DMS79 (cell line): Measurements from ENCODE around the gene MROH8.
"Not testable (repeated sequence)": the region's sequence is repeated elsewhere in the genome, so short reads cannot be mapped to it uniquely, and the experiment has no call there.

Experiments used
- DNase-seq: peaks from one replicate; lab custom pipeline; 2025; lab: John Stamatoyannopoulos, UW

MROH8 gene

GRCh38 chr20:37154684-37155298 is 24.6 kb downstream of the MROH8 start:
- DNase-seq = no peak

GRCh38 chr20:37152284-37152683 is 27.1 kb downstream of the MROH8 start:
- no peak for DNase-seq

DNA sequence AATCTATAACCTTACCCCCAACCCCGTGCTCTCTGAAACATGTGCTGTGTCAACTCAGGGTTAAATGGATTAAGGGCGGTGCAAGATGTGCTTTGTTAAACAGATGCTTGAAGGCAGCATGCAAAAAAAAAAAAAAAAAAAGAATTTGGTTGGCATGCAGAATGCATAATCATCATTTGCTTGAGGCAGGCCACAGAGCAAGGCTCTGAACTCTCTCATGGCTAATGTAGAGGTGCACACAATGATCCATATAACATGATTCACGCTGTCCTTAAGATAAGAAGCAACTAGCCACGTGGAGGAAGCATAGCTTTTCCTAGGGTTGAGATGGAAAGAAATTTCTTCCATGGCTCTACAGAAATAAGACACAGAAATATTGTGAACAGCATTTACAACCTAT is 27.8 kb downstream of the MROH8 start:
- DNase-seq = no peak

GRCh38 chr20:37150864-37151263 is 28.5 kb downstream of the MROH8 start:
- DNase-seq = not testable (repeated sequence)

DNA sequence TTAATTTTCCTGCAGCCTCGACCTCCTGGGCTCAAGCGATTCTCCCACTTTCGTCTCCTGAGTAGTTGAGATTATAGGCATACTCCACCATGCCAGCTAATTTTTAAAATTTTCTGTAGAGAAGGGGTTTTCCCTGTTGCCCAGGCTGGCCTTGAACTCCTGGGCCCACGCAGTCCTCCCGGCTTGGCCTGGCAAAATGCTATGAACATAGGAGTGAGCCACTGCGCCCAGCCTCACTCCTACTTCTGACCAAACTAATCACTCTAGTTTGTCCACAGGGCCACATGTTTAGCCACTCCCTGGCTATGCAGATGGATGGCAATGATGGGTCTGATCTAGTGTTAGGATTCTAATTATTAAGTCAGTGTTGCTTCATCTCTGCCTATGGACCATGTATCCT is 32.1 kb downstream of the MROH8 start:
- no peak for DNase-seq

DNA sequence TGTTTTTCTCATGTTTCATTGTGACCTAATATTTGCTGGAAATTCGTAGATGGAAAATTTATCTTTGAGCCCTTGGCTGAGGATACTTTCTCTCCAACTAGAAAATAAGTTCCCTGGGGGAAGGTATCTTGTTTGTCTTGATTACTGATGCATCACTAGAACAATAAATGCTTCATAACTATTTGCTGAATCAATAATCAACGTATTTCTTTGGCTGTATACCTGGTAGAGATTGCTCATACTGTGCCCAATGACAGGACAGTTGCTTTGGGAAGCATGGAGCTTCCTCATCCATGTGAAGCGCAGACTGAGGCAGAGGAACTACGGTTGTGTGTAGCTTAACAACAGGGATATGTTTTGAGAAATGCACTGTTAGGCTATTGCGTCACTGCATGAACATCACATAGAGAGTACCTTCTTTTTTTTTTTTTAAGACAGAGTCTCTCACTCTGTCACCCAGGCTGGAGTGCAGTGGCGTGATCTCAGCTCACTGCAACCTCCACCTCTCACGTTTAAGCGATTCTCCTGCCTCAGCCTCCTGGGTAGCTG is 34.4 kb downstream of the MROH8 start:
- DNase-seq = no peak

- DNase-seq = no peak
These were observed 36.6 kb downstream of the MROH8 start for GRCh38 chr20:37142708-37143107.

GRCh38 chr20:37137547-37137946 is 41.8 kb downstream of the MROH8 start:
- no peak for DNase-seq

DNA sequence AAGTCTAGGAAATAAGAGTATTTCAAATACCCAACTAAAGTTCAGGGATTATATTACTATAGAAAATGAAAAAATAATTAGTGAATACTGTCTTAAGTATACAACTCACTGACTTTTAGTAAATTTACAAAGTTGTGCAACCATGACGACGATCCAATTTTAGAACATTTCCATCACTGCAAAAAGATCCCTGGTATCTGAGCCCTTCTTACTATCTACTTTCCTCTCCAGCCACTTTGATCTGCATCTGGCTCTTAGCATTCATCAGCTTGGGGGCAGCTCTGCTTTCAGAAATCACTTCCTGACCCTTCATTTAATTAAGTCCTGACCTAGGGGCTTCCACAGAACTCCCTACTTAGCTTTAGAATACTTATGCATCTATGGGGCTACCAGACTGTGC is 45.4 kb downstream of the MROH8 start:
- DNase-seq = no peak

DNA sequence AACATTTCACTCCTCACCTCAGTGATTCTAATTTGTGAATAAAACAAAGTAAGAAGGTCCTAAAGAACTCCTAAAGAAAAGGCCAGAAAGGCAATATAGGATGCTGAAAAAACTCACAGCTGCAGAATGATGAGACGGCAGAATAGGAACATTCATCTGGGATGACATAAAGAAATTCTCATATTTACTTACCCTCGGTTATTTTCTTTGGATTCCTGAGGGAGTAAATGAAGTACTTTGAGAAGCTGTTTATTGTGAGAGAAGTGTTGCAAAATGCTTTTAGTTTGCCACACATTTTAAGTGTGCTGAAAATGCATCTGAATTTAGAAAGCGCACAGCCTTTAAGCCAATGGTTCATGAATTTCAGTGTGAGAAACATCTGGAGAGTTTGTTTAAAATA is 47.9 kb downstream of the MROH8 start:
- no peak for DNase-seq

GRCh38 chr20:37128803-37129202 is 50.5 kb downstream of the MROH8 start:
- DNase-seq = no peak

DNA sequence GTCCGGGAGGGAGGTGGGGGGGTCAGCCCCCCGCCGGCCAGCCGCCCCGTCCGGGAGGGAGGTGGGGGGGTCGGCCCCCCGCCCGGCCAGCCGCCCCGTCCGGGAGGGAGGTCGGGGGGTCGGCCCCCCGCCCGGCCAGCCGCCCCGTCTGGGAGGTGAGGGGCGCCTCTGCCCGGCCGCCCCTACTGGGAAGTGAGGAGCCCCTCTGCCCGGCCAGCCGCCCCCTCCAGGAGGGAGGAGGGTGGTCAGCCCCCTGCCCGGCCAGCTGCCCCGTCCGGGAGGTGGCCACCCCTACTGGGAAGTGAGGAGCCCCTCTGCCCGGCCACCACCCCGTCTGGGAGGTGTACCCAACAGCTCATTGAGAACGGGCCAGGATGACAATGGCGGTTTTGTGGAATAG is 53.1 kb downstream of the MROH8 start:
- not testable (repeated sequence) for DNase-seq

DNA sequence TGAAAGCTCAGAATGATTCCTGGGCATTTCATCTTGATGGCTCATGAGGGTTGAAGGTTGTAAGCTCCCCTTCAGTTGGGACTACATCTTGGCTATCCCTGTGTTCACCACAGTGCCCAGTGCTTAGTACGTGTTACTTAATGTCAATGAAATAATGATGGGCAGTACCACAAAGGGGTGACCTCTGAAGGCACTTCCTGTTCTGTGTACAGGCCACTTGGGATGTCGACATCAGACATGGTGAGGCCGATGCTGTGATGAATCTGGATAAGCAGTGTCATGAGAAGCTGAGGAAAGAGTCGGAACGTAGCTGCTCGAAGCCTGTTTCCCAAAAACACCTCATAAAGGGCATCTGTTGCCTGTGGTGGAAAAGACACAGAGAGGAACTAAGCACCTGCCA is 55.9 kb downstream of the MROH8 start:
- DNase-seq = no peak

GRCh38 chr20:37120497-37120896 is 58.9 kb downstream of the MROH8 start:
- no peak for DNase-seq

- DNase-seq = no peak
These were observed 59.9 kb downstream of the MROH8 start for GRCh38 chr20:37119356-37120036.

GRCh38 chr20:37114012-37114411 is 65.3 kb downstream of the MROH8 start:
- DNase-seq = no peak

DNA sequence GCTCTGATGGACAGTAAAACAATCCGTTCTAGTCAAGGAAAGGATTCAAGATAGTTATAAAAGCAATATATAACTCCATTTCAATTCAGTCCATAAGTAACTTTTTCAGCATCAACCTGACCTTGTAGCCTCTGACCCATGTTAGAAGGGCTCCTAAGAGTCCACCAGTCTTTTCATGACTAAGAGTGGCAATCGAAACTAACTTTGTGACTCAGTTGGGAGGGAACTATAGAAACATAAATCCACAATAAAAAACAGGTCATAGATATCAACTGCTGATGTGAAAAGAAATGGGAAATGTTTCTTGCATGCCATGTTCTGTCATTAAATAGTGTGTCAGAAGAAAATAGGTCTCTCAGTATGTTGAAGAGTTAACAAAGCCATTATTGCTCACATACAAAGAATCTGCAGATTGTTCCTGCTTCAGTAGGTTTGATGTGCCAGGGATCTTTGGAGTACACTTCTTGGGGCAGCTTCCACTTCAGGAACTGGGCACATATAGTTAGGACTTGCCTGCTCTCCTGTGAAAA is 67.4 kb downstream of the MROH8 start:
- no peak for DNase-seq

DNA sequence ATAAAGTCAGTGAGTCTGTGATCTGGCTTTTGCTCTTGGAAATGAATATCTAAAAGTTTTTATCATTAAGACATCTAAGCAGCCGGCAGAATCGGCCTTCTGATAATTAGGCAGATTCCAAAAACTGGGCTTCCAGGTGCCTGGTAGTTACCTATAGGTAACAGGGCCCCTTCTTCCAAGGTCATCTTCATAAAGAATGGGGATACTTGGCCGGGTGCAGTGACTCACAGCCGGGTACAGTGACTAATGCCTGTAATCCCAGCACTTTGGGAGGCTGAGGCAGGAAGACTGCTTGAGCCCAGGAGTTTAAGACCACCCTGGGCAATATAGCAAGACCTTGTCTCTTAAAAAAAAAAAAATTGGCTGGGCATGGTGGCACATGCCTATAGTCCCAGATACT is 70.7 kb downstream of the MROH8 start:
- no peak for DNase-seq

- DNase-seq = no peak
These were observed 76.8 kb downstream of the MROH8 start for GRCh38 chr20:37102571-37102970.

GRCh38 chr20:37096415-37097041 is 82.8 kb downstream of the MROH8 start:
- no peak for DNase-seq

DNA sequence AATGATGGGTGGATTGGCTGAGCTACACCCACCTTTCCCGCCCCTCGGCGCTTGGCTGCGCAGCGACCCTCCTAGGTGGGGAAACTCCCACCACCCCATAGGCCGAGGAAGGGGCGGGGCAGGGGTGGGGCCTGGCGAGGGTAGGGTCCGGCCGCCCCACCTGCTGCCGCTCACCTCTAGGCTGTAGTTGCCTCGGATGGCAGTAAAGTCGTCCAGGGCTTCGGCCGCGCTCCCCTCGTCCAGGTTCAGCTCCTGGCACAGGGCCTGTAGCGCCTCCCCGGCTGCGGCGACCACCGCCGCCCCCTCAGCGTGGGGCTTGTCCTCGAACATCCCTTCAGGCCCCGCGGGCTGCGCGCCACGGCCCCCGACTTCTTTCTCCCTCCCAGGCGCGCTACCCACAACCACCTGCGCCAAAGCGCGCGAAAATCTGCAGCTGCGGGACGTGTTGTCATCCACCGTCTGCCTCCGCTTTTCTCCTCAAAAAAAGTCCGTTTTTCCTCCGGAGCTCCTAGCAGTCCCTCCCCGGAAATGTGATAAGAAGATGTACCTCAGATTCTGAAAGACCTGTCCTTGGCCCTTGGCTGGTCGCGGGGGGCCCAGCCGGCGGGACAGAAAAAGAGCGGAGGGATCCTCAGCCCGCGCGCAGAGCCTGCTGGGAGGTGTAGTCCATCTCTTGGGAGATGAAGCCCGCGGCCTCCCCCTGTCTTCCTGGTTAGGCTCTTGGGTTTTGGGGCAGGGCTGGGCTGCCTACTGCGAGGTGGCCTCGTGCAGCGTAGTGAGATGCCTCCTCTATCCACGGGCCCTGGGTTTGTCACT is 83.5 kb downstream of the MROH8 start, which contains the start of gene RBL1:
Gene RBL1, minus strand, starts transcription at position 399 of the 816 bp plus-strand sequence. Its CDS starts 69 bp downstream, at position 330.
- DNase-seq = peak; percentile 87

DNA sequence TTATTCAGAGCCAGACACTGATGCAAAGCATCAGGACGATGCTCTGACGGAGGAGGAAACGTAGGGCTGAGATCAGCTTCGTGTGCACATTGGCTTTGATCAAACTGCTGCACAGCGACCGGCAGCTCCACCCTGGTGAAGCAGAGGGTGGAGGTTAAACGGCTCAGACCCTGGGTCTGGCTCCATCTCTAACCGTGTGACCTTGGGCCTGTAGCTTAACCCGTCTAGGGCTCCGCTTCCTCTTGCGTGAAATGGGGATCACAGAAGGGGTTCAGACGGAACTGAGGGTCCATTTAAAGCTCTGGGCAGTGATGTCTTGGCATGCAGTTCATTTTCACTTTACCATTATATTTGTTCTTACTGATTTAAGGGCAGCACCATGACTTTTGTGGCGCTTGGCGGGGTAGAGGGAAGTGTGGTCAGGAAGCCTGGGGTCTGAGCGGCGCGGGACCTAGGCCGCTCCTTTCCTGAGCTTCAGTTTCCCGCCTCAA is 84.2 kb downstream of the MROH8 start:
- DNase-seq = peak; percentile 1
